Anterior cingulate cortex (tissue), 58 donors: Measurements from ENCODE around the gene APOL2.

ENCODE experiments used
- DNase-seq, 58 donors: peaks; one replicate each; lab custom pipeline; 2025; lab: John Stamatoyannopoulos, UW

Gene APOL2

DNA sequence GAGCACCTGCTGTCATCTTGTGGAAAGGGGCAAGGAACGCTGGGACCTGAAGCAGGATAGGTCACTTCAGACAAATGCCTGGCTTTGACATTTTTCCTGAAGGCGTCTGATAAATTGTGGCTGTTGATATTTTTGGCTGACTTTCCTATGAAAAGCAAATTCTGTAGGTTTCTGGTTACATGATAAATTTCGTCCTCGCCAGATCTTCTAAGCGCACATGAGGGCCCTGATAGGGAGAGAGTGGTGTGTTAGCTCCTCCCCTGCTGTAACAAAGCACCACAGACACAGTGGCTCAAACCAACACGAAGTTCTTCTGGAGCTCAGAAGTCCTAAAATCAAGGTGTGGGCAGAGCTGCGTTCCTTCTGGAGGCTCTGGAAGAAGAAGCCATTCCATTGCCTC lies 57.3 kb downstream of the APOL2 start:
- no peak for DNase-seq

DNA sequence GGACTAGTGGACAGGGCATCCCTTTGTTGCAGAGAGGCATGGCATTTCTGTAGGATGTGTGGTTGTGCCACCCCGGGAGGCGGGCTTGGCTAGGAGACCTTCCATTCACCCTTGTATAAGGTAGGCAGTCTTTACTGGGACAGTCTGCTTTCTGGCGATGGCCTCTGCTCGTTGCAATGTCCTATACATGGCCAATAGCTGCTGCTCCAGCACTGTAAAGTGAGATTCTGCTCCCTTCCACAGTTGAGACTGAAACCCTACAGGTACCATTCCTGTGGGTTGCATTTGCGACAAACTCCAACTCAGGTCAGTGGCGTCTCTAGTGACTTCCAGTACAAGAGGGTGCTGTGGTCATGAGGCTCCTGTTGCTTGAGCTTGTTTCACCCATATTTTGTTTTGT lies 58.4 kb downstream of the APOL2 start:
- DNase-seq, result no peak

DNA sequence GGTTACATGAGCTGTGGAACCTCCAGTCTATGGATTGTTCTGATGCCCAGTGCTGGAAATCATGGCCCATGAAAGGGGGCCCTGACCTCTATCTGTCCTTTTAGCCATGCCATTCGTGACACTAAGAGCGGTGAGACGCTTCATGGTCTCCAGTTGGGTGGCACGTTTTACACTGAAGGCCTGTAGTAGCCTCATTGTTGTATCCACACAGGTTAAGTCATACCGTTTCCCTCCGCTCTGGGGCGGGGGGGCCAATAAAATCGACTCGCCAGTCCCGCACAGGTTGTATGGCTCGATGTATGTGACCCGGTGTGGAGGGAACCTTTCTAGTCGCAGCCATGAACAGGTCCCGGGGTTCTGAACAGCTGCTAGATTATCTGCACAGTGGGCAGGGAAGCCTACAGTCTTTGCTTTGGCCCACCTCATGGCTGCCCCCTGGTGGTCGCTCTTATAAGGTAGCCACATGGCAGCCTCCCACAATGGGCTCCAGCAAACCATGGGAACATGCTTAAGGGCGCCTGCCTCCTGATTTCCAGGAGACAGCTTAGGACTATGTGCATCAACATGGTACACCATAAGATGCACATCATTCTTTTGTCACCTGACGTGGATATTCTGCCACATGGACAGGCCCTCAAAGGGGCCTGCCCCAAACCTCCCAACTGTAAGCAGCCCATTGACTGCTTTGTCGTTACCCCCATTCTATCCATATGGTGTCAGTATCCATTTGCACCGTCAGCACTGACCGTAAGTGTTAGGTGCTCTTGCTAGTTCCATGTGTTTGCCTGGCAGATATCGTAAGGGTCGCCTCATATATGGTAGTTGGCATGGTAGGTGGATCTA lies 59.1 kb downstream of the APOL2 start:
- DNase-seq, result peak in 44 of 58 donors; percentile 11 to 82 (median 38)

DNA sequence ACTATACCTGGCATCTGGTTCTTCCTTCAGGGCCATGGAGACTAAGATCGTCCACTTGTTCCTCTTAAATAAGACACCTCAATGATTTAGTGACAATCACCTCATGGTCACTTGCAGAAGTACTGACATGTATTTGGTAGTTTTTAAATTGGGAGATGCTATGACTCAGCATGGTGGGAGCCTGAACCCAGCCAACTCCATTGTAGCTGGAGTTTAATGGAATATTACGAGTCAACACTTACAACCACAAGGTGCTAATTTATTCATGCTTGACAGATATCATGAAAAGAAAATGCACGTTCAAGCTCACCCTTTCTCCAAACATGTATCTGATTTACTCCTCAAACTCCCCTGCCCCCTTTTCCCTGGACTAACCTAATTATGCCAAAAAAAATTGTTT lies 62.2 kb downstream of the APOL2 start:
- no peak for DNase-seq
